NCI-H345 (cell line): ENCODE data around the gene HEPN1.

ENCODE experiments used
- DNase-seq: peaks from one replicate; lab custom pipeline; 2025; lab: John Stamatoyannopoulos, UW

HEPN1 gene

DNA sequence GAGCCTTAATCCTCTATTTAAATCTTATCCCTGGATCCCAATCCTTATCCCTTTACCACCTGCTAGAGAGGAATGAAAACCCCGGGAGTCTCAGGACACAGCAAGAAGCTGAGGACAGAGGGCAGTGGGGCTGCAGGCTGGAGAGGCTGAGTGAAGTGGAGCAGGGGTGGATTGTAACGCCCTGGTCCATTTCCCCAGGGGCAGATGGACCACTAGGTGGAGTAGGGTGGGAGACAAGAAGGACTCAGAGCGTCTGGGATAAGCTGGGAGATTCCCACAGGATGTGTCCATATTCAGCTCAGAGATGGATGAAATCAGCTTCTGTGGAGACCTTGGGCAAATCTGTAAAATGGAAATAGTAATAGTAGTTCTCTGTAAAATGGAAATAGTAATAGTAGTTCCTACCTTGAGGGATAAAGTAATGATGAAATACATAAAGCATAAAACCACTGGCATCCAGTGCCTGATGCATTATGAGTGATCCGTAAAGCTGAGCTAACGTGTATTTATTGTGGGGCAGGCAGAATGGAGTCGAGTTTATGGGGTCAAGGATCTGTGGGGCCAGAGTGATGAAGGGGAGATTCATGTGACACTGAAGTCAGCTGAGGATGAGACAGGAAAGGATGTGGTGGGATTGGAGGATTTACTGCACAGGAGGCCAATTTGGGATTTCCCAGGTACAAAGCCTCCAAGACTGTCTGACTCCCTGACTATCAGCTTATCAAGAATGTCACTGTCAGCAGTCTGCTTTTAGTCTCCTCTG, 19.5 kb upstream of the HEPN1 start:
- no peak for DNase-seq

DNA sequence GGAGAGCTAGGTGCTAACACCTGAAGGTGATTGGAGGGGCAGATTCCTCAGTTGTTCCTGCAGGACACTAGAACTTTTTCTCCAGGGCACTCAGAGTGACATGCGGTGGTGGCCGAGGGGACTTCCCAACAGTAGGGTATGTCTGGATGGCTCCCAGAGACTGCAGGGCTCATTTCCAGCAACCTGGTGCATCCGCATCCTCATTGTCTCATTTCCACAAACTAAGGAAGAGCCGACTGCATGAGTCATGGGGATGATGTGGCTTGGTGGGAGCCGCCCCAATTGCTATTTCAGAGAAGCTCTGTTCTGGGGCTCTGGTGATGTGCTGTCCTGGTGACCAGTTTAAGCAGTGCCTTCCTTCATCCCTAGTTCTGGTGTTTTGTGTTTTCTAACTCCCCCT, 18.6 kb upstream of the HEPN1 start:
- no peak for DNase-seq

DNA sequence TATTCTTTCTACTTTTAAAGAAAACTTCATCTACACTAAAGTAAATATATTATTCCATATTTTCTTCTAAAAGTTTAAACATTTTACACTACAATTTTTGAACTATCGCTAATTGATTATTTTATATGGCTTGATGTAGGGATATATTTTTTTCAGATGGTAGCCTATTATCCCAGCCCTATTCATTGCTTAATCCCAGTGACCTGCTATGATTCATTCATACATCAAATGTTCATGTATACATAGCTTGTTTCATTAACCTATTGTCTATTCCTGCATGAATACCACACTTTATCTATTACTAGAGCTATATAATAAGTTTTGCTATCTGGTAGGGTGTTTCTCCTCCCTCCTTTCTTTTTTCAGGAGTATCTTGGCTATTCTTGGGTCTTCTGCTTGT, 16.4 kb upstream of the HEPN1 start:
- DNase-seq: no peak

DNA sequence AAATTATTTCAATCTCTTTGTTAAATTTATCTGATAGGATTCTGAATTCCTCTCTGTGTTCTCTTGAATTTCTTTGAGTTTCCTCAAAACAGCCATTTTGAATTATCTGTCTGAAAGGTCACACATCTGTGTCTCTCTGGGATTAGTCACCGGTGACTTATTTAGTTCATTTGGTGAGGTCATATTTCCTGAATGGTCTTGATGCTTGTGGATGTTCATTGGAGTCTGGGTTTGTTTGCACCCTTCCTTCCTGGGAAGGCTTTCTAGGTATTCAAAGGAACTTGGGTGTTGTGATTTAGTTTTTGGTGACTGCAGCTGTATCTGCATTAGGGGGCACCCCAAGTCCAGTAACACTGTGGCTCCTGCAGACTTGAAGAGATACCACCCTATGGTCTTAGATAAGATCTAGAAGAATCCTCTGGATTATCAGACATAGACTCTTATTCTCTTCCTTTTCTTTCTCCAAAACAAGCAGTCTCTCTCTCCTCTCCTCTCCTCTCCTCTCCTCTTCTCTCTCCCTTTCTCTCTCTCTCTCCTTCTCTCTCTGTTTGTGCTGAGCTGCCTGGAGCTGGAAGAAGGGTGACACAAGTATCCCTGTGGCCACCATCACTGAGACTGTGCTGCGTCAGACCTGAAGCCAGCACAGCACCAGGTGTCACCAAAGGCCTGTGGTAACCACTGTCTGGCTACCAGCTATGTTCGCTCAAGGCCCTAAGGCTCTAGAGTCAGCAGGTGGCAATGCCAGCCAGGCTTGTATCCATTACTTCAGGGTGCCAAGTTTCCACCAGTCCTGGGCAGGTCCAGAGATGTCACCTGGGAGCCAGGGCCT, 3.3 kb upstream of the HEPN1 start:
- no peak for DNase-seq

DNA sequence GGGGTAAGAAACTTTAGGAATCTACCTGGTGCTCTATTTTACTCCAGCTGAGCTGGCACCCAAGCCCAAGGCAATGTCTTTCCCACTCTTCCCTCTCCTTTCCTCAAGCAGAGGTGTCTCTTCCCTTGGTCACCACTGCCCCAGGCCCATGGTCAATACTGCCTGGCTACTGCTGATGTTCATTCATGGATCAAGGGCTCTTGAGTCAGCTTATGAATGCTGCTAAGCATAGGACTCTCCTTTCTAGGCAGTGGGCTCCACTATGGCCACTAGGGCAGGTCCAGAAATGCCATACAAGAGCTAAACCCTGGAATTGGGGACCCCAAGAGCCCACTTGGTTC, 2.7 kb upstream of the HEPN1 start:
- DNase-seq: no peak

DNA sequence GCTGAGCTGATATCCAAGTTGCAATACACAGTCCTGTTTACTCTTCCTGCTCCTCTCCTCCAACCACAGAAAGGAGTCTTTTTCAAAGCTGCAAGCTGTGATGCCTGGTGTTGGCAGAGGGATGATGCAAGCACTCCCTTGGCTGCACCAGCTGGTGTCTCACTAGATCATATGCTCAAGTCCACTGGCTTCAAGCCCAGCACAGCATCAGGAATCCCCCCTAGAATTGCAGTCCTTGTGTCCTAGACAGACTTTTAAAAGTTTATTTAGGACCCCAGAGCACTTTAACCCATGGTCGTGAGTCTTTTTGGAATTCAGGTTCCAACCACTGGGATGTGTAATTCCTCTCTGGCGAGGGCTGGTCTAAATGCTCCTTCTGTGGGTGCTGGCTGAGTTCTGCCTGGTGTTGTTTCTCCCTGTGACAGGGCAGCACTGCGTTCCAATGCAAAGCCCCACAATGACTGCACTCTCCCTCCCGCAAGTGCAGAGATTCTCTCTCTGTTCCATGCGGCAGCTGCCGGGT, 1.9 kb upstream of the HEPN1 start:
- no peak for DNase-seq

DNA sequence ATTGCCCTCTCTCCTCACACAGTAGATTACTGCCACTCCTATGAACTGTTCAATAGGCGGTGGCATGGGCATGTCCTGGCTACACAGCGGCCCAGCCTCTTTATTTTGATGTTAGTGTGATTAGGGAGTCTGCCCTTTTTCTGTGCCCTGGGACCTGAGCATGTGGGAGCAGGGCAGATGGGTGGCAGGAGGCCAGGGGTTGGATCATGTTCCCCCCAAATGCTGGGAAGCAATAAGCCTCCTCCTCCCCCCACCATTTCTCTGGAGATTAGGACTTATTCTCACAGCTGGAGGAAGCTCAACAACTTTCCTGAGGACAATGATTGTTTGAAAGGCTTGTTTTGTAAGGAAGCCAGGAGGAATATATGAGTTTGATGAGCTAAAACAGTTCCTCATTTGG, 848 bp downstream of the HEPN1 start:
- DNase-seq: no peak

DNA sequence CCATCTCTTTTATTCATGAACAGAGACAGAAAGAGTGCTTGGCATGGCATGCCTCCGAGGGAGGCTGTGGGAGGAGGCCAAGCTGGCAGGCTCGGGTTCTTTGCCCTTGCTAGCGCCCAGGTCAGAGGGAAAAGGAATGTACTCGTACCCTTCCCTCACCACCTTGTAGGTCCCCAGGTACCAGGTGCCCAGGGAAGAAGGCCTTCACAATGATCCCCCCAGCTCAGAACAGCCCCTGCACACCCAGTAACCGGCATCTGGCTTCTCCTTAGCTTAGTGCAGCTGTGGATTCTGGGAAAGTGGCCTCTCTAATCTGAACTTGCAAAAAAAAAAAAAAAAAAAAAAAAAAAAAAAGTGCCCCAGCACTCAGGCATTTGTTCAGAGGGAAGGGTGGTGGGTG, 1.3 kb downstream of the HEPN1 start:
- no peak for DNase-seq

DNA sequence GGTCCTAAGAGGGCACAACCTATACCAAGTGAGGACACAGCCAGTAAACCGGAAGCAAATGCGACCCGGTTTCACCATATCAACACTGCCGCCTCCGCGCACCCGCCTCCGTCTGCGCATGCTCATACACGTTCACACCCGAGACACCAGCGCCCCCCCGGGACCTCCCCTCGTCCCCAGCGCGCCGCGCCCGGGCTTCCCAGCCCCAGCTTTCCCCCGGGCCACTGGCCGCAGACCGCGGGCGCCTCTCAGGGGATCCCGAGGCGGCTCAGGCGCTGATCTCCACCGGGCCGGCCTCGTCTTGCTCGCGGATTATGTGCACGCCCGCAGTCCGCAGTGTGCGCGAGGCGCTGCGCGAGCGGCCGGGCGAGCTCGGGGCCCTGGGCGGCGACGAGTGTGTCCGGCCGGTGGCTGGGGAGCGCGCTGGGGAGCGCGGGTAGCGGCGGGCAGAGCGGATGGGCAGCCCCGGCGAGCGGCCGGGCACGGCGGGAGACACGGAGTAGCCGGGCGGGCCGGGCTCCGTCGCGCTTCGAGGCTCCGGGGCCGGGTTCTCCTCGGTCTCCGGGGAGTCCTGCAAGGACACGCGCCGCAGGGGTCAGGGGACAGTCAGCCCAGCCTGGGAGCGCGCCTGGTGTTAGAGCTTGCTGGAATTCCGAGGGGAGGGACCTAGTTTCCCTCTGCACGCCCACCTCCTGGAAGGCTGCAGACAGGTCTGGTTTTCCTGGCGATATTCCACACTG, 2.0 kb downstream of the HEPN1 start:
- DNase-seq: peak; percentile 38

DNA sequence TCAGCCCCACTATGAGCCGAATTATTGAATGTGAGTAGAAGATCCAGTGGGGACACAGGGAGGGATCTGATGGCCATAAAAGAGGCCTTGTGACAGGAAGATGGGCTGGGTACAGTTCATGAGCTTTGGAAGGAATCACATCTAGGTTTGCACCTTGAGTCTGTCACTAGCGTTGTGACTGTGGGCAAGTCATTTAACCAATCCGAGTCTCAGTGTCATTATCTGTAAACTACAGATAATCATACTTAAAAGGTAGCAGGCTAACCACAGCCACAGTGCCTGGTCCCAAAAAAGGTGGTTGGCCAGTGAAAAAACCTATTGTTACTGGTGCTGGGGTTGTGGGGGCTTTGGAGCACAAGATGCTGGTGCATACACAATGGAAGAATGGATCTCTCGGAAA, 3.8 kb downstream of the HEPN1 start:
- DNase-seq: no peak

DNA sequence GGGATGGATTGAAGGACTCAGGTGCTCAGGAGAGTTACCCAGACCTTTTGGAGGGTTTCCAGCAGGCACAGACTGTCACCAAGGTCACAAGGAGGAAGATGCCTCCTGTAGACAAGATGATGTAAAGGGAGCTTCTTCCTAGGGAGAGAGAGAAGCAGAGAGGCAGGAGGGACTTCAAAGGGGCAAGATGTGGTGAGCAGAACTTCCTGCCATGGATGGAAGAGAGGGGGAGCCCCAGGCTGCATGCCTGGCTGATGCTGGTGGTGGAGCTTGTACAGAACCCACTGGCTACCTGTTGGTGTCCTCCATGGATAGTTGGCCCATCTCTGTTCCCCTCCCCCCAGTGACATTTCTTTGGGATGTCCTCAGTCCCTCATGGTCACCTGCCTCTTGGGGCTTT, 4.2 kb downstream of the HEPN1 start:
- DNase-seq: no peak

DNA sequence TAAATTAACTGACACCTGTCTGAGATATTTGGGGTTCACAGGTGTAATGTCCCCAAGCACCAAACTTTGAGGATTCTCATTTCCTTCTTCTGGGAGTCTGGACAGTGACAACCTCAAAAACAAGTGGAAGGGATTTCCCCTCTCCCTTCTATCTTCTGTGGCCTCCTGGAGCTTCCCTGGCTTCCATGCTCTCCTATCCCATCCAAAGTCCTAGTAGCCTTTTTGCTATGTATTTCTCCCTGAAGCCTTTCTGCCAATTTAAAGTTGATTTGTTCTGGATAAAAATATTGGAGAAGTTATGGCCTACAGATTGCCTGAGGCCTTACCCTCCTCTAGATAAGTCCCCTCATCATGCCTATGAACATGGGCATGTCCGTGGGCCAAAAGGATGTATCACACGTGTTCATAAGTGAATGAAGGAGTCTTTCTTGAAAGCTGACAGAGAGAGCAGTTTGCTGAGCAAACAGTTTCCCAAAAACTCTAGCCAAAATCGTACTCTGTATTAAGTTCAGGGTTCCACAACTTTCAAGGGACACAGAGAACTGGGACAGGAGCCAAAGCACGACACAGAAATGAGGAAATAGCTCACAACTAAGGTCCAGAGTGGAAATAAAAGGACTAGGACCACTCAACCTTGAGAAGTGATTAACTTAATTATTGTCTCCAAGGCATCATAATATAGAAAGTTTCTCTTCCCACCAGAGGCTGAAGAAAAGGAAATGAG, 10.1 kb downstream of the HEPN1 start:
- DNase-seq: no peak

DNA sequence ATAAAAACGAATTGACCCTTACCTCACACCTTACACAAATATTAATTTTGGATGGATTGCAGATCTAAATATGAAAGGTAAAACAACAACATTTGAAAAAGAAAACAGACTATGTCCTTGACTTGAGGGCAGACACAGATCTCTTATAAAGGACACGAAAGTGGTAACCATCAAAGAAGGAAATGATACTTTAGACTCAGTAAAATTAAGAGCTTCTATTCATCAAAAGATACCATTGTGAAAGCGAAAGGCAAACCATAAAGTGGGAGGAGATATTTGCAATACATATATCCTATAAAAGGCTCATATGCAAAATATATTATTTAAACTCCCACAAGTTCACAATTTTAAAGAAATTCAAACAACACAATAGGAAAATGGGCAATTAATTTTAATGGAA, 11.7 kb downstream of the HEPN1 start:
- no peak for DNase-seq

DNA sequence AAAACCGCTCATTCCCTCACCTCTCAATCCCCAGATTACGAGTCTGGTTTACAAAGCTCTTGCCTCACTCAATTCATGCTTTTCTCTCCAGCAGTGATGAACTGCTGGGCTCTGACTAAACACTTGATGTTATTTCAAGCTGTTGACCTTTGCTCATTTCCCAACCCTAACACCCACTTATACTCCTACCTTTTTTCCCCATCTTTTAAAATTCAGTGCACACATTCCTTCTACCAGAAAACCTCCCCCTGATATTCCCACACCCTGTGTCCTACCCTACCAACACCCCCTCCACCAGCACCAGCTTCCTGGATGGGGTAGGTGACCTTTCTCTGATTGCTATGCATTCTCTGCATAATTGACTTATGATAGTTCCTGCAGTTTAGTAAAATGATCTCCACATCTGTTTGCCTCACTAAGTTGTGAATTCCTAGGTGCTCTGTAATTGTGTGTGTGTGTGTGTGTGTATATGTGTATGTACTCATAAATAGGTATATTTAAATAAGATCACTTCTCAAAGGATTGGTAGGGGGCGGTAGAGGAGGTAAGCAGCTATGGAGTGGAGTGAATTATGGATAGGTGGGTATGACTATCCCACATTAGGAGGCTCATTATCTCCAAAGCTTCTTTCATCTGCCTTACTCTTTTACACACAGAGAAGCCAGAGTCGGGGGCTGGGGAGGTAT, 16.0 kb downstream of the HEPN1 start:
- DNase-seq: no peak

DNA sequence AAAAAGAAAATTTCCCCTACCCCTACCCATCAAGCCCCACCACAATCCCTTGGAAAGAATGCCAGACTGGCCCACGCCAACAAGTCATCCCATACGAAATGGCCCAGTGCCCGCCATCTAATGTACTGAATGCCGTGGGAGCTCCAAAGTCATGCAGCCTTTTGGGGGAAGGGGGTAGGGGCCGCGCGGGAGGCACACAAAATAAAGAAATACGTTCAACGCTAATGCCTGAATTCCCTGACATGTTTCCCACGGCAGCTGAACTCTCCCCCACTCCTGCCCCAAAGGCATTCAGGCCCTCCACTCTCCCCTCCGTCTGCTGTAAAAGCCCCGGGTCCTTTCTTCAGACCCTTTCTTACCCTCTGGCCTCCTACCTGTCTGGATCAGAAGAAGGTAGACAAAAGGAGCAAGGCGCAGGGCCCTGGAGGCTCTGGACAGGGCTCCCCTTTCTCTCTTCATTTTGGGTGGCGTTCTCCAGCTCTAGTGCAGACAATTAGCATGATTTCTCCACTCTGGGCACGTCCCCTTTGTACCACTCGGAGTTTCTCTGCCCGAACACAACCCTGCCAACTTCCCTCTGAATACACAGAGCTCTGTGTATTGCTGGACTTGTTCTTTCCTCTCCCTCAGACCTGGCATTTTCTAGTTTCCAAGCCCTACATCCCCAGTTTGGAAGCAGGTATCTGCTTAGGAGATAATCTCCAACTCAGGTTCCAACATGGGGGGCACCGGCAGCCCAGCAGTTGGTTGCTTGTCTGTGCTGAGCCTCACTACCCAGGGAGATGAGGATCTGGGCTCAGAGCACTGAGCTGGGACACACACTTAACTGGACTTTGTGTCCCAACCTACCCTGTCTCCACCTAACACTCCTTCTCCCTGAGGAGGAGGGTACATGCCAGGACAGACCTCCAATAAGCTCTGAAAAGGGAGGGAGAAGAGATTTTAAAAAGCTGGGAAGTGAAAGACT, 16.8 kb downstream of the HEPN1 start, which contains the start of gene HEPACAM:
TSS of gene HEPACAM (minus strand) at position 500 of the 967 bp plus-strand sequence. CDS start at position 459, 41 bp downstream.
- no peak for DNase-seq

DNA sequence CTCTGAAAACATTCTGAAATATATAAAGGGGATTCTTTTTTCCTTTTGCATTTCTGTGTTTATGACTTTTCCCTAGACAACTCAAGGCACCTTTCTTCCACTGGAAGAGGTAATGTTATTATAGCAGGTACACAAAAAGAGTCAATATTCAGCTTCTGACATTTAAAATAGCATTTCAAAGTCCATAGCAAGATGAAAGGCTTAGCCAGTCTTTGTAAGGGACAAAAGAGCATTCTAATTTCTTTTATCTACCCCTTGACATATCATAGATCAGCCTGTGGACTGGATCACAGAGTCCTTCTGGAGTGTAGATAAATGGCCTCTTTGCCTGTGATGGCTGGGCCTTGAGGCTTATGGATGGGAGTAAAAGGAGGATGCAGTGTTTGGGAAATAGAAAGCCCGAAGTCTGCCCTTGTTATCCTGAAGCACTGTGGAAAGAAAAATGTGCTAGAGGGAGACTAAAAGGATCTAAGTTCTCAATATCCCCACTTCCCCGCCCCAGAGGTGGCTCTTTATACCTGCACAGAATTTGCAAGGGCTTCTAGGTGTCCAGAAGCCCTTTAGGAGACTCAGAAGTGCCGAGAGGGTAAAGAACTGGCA, 18.4 kb downstream of the HEPN1 start:
- DNase-seq: no peak

DNA sequence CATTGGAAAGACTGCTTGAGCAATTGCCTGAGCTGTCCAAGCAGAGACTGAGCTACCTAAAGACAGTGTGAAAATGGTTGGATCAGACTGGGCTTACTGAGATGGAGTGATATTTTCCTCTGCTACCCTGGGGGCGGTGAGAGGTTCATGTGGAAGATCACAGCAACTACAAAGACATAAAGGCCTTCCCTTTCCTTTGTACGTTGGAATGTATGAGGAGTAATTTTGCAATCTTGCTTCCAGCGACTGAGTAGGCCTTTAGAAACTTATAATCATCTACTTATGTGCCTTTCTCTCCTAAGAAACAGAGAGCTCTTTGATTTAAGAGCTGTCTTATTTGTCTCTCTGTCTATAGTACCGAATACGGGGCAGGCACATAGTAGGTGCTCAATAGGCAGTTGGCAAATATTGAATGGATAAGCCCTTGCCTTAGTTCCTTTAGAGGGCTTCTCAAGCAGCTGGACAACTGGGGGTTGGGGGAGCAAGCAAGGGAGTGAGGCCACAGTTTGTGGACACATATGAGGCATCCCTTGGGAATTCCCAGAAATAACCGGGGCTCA, 19.2 kb downstream of the HEPN1 start:
- DNase-seq: no peak

DNA sequence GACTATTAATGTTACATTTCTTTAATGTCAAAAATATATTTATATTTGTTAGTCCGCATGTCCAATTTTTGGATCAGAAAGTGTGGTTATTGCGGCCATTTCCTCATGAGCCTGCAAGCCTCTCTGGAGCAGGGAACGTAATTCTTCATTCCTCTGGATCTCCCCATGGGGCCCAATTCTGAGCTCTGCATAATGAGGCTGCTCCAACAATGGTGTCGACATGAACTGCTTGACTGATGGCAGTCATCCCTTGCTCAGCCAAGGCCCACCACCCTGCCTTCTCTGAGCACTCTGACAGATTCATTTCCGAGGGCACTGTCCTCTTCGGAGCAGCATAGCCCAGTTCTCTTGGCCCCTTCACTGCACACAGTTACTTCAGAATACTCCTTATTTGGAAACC, 19.9 kb downstream of the HEPN1 start:
- DNase-seq: no peak

DNA sequence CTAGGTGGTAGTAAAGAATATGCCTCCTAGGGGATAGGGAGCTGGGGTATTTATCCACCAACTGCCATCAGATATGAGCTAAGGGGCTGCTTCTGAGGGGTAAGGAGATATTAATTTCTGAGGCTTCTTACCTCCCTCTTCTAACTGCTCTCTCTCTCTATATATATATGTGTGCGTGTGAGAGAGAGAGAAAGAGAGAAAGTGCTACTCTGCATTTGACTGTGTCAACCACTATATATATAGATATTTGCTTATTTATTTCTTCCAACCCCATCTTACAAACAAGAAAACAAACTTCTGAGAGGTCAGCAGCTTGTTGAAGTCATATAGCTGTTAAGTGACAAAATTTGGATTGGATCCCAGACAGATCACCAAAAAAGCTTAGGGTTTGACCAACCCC, 22.7 kb downstream of the HEPN1 start:
- no peak for DNase-seq
